GM12892 (cell line): ENCODE measurements around the gene PTMA.
"Not testable (repeated sequence)": the region's sequence is repeated elsewhere in the genome, so short reads cannot be mapped to it uniquely, and the experiment has no call there.

Experiments
- POLR2AphosphoS5 ChIP-seq: IDR thresholded peaks from 2 replicates; pipeline ENCODE4 v1.6.1; 2011; ENCODE audit warnings: low read depth, low read length, control low read depth
- TAF1 ChIP-seq: IDR thresholded peaks from 2 replicates; pipeline ENCODE4 v1.6.1; 2011; ENCODE audit warnings: low read depth, mild to moderate bottlenecking, control low read depth, low read length, borderline replicate concordance

DNA sequence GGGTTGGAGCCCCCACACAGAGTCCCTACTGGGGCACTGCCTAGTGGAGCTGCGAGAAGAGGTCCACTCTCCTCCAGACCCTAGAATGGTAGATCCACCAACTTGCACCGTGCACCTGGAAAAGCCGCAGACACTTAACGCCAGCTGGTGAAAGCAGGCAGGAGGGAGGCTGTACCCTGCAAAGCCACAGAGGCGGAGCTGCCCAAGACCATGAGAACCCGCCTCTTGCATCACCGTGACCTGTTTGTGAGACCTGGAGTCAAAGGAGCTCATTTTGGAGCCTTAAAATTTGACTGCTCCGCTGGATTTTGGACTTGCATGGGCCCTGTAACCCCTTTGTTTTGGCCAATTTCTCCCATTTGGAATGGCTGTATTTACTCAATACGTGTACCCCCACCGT is 40.7 kb downstream of the PTMA start:
- not testable (repeated sequence) for TF ChIP-seq TAF1, POLR2AphosphoS5
